ENCODE data around the gene TAS2R46.

TAS2R46 gene

GRCh38 chr12:11089246-11089645 lies 27.2 kb upstream of the TAS2R46 start:
- no peak for DNase-seq (ENCODE audit: low spot score)
- no peak for TF ChIP-seq CTCF (IDR thresholded peaks at IDR 0.05; ENCODE audit: extremely low read depth, insufficient read depth, missing control alignments)
- in situ Hi-C loops (cut with MboI; ENCODE audit: low pct_unique_long_range_greater_than_20kb, low sequenced_read_pairs, unreplicated experiment), result no loop called here

- DNase-seq (ENCODE audit: low spot score), result peak; percentile 12
- in situ Hi-C loops (cut with MboI; ENCODE audit: low pct_unique_long_range_greater_than_20kb, low sequenced_read_pairs, unreplicated experiment), result no loop called here
- TF ChIP-seq CTCF (IDR thresholded peaks at IDR 0.05; ENCODE audit: extremely low read depth, insufficient read depth, missing control alignments), result no peak
Measured at GRCh38 chr12:11085419-11085818, 23.3 kb upstream of the TAS2R46 start.

GRCh38 chr12:11081987-11082386 lies 19.9 kb upstream of the TAS2R46 start:
- DNase-seq (ENCODE audit: low spot score), result no peak
- no peak for TF ChIP-seq CTCF (IDR thresholded peaks at IDR 0.05; ENCODE audit: extremely low read depth, insufficient read depth, missing control alignments)
- in situ Hi-C loops (cut with MboI; ENCODE audit: low pct_unique_long_range_greater_than_20kb, low sequenced_read_pairs, unreplicated experiment), result no loop called here

- TF ChIP-seq CTCF (IDR thresholded peaks at IDR 0.05; ENCODE audit: extremely low read depth, insufficient read depth, missing control alignments), result no peak
- in situ Hi-C loops (cut with MboI; ENCODE audit: low pct_unique_long_range_greater_than_20kb, low sequenced_read_pairs, unreplicated experiment), result no loop called here
- DNase-seq (ENCODE audit: low spot score), result no peak
Measured at GRCh38 chr12:11078246-11078645, 16.2 kb upstream of the TAS2R46 start.

- DNase-seq (ENCODE audit: low spot score), result no peak
- no peak for TF ChIP-seq CTCF (IDR thresholded peaks at IDR 0.05; ENCODE audit: extremely low read depth, insufficient read depth, missing control alignments)
- in situ Hi-C loops (cut with MboI; ENCODE audit: low pct_unique_long_range_greater_than_20kb, low sequenced_read_pairs, unreplicated experiment), result no loop called here
Measured at GRCh38 chr12:11075642-11076041, 13.5 kb upstream of the TAS2R46 start.

- in situ Hi-C loops (cut with MboI; ENCODE audit: low pct_unique_long_range_greater_than_20kb, low sequenced_read_pairs, unreplicated experiment), result no loop called here
Measured at GRCh38 chr12:11071414-11071813, 9.3 kb upstream of the TAS2R46 start.

More at GRCh38 chr12:11071414-11071813, 9.3 kb upstream of the TAS2R46 start:
- TF ChIP-seq CTCF (IDR thresholded peaks at IDR 0.05; ENCODE audit: extremely low read depth, insufficient read depth, missing control alignments), result no peak
- no peak for DNase-seq (ENCODE audit: low spot score)

All from GM13977 (cell line).